GM23338 (cell line): ENCODE results near the gene ZDHHC8.

Experiments
- CTCF ChIP-seq, 2 experiments: fragments of 200-600 bp in 1 of 2; sonication (generic) in 1 of 2; conservative IDR thresholded peaks; 2 replicates each; pipeline versions ENCODE4 v1.5.1 to v1.6.1; 2016 to 2017; ENCODE audit warnings: antibody characterized with exemption in 2 of 2, low read depth in 2 of 2, mild to moderate bottlenecking in 2 of 2, moderate library complexity in 1 of 2
- EZH2phosphoT487 ChIP-seq: fragments of 200-600 bp; sonication (generic); IDR thresholded peaks from one replicate; pipeline ENCODE4 v1.8.1; 2018; ENCODE audit warnings: antibody characterized with exemption; ENCODE audit not compliant: unreplicated experiment
- JUNB ChIP-seq: IDR thresholded peaks from one replicate; pipeline ENCODE4 v1.6.1; 2016; ENCODE audit warnings: antibody characterized with exemption; ENCODE audit not compliant: unreplicated experiment
- POLR2AphosphoS5 ChIP-seq: IDR thresholded peaks from 2 replicates; pipeline ENCODE4 v1.6.1; 2016; ENCODE audit warnings: antibody characterized with exemption, low read depth

- TF ChIP-seq CTCF (conservative IDR thresholded peaks at IDR 0.05; ENCODE audit: low read depth in 2 of 2) (no peak), POLR2AphosphoS5 (no peak), JUNB (no peak), EZH2phosphoT487 (no peak)
Measured at GRCh38 chr22:20148414-20148813, 16.8 kb downstream of the ZDHHC8 start.
